ENCODE measurements around the gene CFAP97D2.

CFAP97D2 gene

GRCh38 chr13:114269281-114269770, 90.3 kb downstream of the CFAP97D2 start:
- DNase-seq (ENCODE audit: low spot score): no peak
